Progenitor cell of endocrine pancreas (in vitro differentiated cells): ENCODE measurements around the gene KY. TPM values are rescaled to one million over a fixed set of nuclear protein-coding genes. Genes with fewer than 3 reads are reported as not detected.

ENCODE experiments used
- DNase-seq: peaks from one replicate; pipeline ENCODE4 v3.0.0; 2021; ENCODE audit warnings: low spot score; ENCODE audit not compliant: unreplicated experiment
- H3K27ac Mint-ChIP-seq: 2 replicates; pipeline ENCODE4 v1.8.0; 2021; ENCODE audit warnings: mild to moderate bottlenecking, moderate library complexity, mixed read lengths
- H3K27me3 Mint-ChIP-seq: 2 replicates; pipeline ENCODE4 v1.8.0; 2021; ENCODE audit warnings: mixed read lengths
- H3K36me3 Mint-ChIP-seq: 2 replicates; pipeline ENCODE4 v1.8.0; 2022; ENCODE audit warnings: mixed read lengths; ENCODE audit not compliant: insufficient read depth
- H3K4me1 Mint-ChIP-seq: 2 replicates; pipeline ENCODE4 v1.8.0; 2021; ENCODE audit warnings: low read depth, mixed read lengths
- H3K4me3 Mint-ChIP-seq: 2 replicates; pipeline ENCODE4 v1.8.0; 2021; ENCODE audit warnings: low read depth, mild to moderate bottlenecking, moderate library complexity, mixed read lengths
- H3K9me3 Mint-ChIP-seq: 2 replicates; pipeline ENCODE4 v1.8.0; 2021; ENCODE audit warnings: low read depth, mixed read lengths
- total RNA-seq: library from RNA; stranded (reverse); gene quantifications from 2 replicates; pipeline ENCODE4 v1.2.1, GENCODE V29; 2021
- TF ChIP-seq, protein P1 (sequence below): fragments of 200-600 bp; sonication (generic); IDR thresholded peaks from one replicate; pipeline ENCODE4 v1.5.0; 2021; ENCODE audit warnings: antibody characterized with exemption, mild to moderate bottlenecking; ENCODE audit not compliant: unreplicated experiment

The KY gene
- total RNA-seq, 1 donor from 2014 or later, result not detected

DNA sequence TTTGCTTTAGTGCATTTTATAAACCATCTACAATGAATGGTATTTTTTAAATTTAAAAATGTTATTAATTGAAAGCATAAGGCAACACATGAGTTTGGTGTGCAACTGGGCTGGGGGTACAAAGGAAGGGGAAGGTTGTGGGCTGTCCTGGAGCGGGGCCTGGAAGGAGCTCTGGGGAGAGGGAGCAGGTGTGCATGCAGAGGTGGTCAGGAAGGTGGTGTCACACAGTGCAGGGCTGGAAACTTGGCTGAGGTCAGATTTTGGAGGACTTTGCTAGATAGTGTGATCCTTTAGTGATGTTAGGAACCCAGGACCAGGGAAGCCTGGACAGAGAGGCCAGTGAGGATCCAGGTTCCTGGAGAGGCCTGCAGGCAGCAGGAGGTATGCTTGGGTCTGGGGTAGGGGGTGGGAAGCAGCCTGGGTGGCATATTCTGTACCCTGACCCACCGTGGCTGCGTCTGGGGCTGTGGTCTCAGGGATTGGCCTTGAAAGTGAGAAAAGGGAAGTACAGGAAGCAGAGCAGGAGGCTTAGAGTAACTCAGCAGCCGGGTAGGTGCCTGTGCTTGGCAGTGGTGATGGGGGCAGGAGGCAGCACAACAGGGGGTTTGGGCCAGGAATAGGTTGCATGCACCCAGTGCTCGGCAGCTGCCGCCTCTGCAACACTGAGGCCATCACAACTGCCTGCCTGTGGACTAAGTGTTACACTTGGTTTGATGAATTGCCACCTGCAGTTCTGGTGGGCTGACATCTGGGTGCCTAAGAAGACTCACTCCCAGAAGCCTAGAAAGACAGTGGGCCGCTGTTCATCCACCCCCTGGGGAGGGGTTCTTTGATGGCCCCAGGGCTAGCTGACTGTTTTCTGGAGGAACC is 33.0 kb downstream of the KY start:
- H3K9me3 Mint-ChIP-seq, result no peaks in the 10 kb centered on the region
- H3K27ac Mint-ChIP-seq, result no peak overlapping the region
- TF ChIP-seq, protein P1, sequence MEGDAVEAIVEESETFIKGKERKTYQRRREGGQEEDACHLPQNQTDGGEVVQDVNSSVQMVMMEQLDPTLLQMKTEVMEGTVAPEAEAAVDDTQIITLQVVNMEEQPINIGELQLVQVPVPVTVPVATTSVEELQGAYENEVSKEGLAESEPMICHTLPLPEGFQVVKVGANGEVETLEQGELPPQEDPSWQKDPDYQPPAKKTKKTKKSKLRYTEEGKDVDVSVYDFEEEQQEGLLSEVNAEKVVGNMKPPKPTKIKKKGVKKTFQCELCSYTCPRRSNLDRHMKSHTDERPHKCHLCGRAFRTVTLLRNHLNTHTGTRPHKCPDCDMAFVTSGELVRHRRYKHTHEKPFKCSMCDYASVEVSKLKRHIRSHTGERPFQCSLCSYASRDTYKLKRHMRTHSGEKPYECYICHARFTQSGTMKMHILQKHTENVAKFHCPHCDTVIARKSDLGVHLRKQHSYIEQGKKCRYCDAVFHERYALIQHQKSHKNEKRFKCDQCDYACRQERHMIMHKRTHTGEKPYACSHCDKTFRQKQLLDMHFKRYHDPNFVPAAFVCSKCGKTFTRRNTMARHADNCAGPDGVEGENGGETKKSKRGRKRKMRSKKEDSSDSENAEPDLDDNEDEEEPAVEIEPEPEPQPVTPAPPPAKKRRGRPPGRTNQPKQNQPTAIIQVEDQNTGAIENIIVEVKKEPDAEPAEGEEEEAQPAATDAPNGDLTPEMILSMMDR, result no peak
- no peak for DNase-seq
- peaks cover 3% of the 10 kb centered on the region for H3K27me3 Mint-ChIP-seq
- H3K4me1 Mint-ChIP-seq, result peaks cover 1% of the 10 kb centered on the region
- H3K36me3 Mint-ChIP-seq, result no peaks in the 10 kb centered on the region
- no peak overlapping the region for H3K4me3 Mint-ChIP-seq

DNA sequence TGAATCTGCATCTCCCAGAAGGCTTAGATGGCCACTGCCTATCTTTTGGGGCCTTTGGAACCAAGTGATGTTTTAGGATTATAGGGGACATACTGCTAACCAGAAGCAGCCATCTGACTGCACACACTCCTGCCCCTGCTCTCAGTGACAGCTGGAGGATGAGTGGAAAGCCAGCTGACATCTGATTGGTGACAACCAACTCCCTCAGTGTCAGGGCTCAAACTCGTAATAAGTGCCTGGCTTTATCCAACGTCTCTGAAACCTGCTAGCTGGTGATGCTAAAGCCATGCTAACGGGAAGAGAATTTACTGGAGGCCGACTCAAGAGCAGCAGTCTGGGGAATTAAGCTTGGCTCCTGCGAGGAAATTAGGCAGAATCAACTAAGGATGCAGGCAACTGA is 35.1 kb downstream of the KY start:
- Mint-ChIP-seq H3K9me3 (no peaks in the 10 kb centered on the region), H3K4me1 (peaks cover 1% of the 10 kb centered on the region), H3K27ac (no peak overlapping the region), H3K4me3 (no peak overlapping the region), H3K27me3 (peaks cover 6% of the 10 kb centered on the region), H3K36me3 (no peaks in the 10 kb centered on the region)
- TF ChIP-seq, protein P1, result no peak
- no peak for DNase-seq

DNA sequence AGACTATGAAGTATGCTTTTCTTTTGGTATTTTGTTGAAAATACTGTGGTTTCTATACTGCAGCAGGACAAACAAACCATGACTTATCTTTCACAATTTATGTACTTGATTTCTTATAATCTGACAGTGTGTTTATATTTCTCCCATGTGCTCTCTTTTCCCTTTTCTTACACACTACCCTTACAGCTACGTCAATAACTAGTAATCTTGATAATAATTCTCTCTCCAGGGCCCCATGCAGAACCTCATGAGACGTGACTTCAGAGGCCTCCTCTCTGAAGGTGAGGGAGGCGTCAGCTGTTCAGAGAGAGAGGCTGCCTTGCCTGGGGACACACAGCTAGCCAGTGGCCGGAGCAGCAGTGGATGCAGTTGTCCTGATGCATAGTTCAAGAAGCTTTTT is 35.9 kb downstream of the KY start:
- Mint-ChIP-seq H3K27me3 (peaks cover 8% of the 10 kb centered on the region), H3K9me3 (no peaks in the 10 kb centered on the region), H3K36me3 (no peaks in the 10 kb centered on the region), H3K4me1 (peaks cover 1% of the 10 kb centered on the region), H3K27ac (no peak overlapping the region), H3K4me3 (no peak overlapping the region)
- no peak for DNase-seq
- TF ChIP-seq, protein P1, result no peak

DNA sequence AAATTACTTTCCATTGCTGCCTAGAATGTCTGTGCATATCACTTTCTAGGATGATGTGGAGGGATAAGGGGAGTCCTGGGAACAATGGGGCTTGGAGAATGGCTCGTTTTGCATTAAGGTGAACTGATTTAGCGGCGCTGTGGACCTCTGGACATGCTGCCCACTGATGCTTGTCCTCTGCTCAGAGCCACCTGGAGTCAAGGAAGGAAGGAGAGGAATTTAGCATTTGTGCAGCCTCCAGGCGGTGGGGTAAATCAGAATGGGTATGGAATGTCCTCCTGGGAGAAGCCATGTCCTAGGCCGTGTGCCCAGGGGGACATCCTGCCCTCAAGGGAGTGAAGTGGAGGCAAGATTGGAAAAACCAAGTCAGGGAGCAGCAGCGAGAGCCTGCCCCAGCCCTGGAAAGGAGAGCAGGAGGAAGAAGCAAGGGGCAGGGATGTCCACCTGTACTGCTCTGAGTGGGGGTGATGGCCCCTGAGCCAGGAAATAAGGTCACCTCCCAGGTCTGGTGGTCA is 37.8 kb downstream of the KY start:
- no peak for DNase-seq
- Mint-ChIP-seq H3K36me3 (no peaks in the 10 kb centered on the region), H3K27ac (no peak overlapping the region), H3K27me3 (peaks cover 18% of the 10 kb centered on the region), H3K4me3 (no peak overlapping the region), H3K9me3 (no peaks in the 10 kb centered on the region), H3K4me1 (peaks cover 1% of the 10 kb centered on the region)
- TF ChIP-seq, protein P1, result no peak

DNA sequence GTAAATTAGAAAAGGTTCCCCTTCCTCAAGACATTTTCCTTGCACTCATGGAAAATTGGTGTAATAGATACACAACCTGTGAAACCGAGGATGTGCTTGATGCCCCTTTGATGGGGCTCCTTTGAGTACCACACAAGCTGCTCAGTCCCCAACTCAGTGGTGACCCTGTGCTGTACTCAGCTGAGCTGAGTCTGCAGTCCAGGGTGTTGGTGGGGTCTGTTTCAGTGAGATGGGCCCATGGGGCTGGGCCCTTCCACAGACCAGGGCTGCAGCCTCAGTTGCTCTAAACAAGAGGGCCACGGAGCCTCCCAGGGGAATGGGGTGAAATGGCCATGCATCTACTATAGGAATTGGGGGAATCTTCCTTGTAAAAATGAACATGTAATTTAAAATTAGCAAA is 39.3 kb downstream of the KY start:
- Mint-ChIP-seq H3K36me3 (no peaks in the 10 kb centered on the region), H3K27ac (no peak overlapping the region)

More for the DNA sequence above, 39.3 kb downstream of the KY start:
- H3K9me3 Mint-ChIP-seq, result no peaks in the 10 kb centered on the region
- DNase-seq, result no peak
- peaks cover 1% of the 10 kb centered on the region for H3K4me1 Mint-ChIP-seq
- H3K4me3 Mint-ChIP-seq, result no peak overlapping the region
- peaks cover 23% of the 10 kb centered on the region for H3K27me3 Mint-ChIP-seq
- TF ChIP-seq, protein P1, result no peak
